ENCODE results near the gene COX10.
"Not testable (repeated sequence)": the region's sequence is repeated elsewhere in the genome, so short reads cannot be mapped to it uniquely, and the experiment has no call there.

Gene COX10

GRCh38 chr17:14209215-14209614 is 139.9 kb downstream of the COX10 start:
- DNase-seq: no peak

GRCh38 chr17:14211246-14211645 is 141.9 kb downstream of the COX10 start:
- no peak for DNase-seq

GRCh38 chr17:14211801-14212200 is 142.5 kb downstream of the COX10 start:
- DNase-seq: peak; percentile 60

GRCh38 chr17:14212401-14212800 is 143.1 kb downstream of the COX10 start:
- DNase-seq: no peak

- DNase-seq: no peak
Observed at GRCh38 chr17:14214271-14214670, 145.0 kb downstream of the COX10 start.

GRCh38 chr17:14222611-14223010 is 153.3 kb downstream of the COX10 start:
- no peak for DNase-seq

GRCh38 chr17:14225254-14225980 is 156.1 kb downstream of the COX10 start:
- DNase-seq: no peak

- no peak for DNase-seq
Observed at GRCh38 chr17:14227052-14227451, 157.7 kb downstream of the COX10 start.

GRCh38 chr17:14228903-14229302 is 159.6 kb downstream of the COX10 start:
- no peak for DNase-seq

- DNase-seq: not testable (repeated sequence)
Observed at GRCh38 chr17:14231187-14231586, 161.9 kb downstream of the COX10 start.

GRCh38 chr17:14235047-14235446 is 165.7 kb downstream of the COX10 start:
- DNase-seq: not testable (repeated sequence)

GRCh38 chr17:14236032-14236431 is 166.7 kb downstream of the COX10 start:
- DNase-seq: not testable (repeated sequence)

GRCh38 chr17:14236762-14237161 is 167.5 kb downstream of the COX10 start, which contains the start of gene CDRT15:
Gene CDRT15 (minus strand): TSS chr17:14236862. CDS start chr17:14236833, 29 bp downstream.
- DNase-seq: not testable (repeated sequence)

- not testable (repeated sequence) for DNase-seq
Observed at GRCh38 chr17:14239271-14239670, 170.0 kb downstream of the COX10 start.

GRCh38 chr17:14245002-14245401 is 175.7 kb downstream of the COX10 start:
- no peak for DNase-seq

- no peak for DNase-seq
Observed at GRCh38 chr17:14245629-14246028, 176.3 kb downstream of the COX10 start.

Measured in activated T-cell treated with anti-CD3 and anti-CD28 coated beads, Interleukin-2, amount 50 U/mL, for 1 hour (primary cell).